IMR-90 (cell line): ENCODE results near the gene UPF1. TPM values are rescaled to one million over a fixed set of nuclear protein-coding genes. Genes with fewer than 3 reads are reported as not detected.
A peak's percentile ranks its signal among the peaks of the same experiment; 100 is the strongest.

Experiments
- ATAC-seq: fragments of 200-7000 bp; cut with Tn5 transposase; 2 replicates; pipeline ENCODE4 v1.9.1; 2020; ENCODE audit warnings: low read depth, mild to moderate bottlenecking, moderate library complexity
- BruUV-seq: library from RNA; stranded (reverse); fragments of 400-500 nt; replicated peaks from 2 replicates; lab custom pipeline; 2021; lab: Mats Ljungman, UMichigan
- CTCF ChIA-PET: fragments of 300-600 bp; formaldehyde crosslinking; extraction: SDS; loops from one replicate; lab custom pipeline; 2021; ENCODE audit warnings: antibody characterized with exemption; lab: Yijun Ruan, JAX
- POLR2A ChIA-PET: fragments of 300-600 bp; sonication (Branson Sonifier 250); formaldehyde crosslinking; loops from one replicate; lab custom pipeline; 2022; ENCODE audit warnings: antibody characterized with exemption; ENCODE audit not compliant: unreplicated experiment; lab: Charles Lee
- DNase-seq: peaks from one replicate; pipeline ENCODE4 v3.0.0; 2013
- H2AFZ ChIP-seq: replicated peaks from 2 replicates; pipeline ENCODE3; 2013; ENCODE audit warnings: low read length, mild to moderate bottlenecking; ENCODE audit not compliant: poor library complexity
- H2AK5ac ChIP-seq: 2 replicates; pipeline ENCODE4 v1.6.1; 2013; ENCODE audit warnings: low read depth, low read length, inconsistent platforms
- H2AK9ac ChIP-seq: replicated peaks from 2 replicates; pipeline ENCODE3; 2013; ENCODE audit warnings: mild to moderate bottlenecking, low read depth, low read length, moderate library complexity; ENCODE audit not compliant: poor library complexity
- H2BK120ac ChIP-seq: 2 replicates; pipeline ENCODE4 v1.6.1; 2013; ENCODE audit warnings: low read depth, low read length, inconsistent platforms
- H2BK15ac ChIP-seq: 3 replicates; pipeline ENCODE4 v1.6.1; 2013; ENCODE audit warnings: low read depth, low read length, inconsistent platforms
- H2BK20ac ChIP-seq: 2 replicates; pipeline ENCODE4 v1.6.1; 2013; ENCODE audit warnings: low read depth, mild to moderate bottlenecking, inconsistent platforms, low read length, moderate library complexity
- H2BK5ac ChIP-seq: 2 replicates; pipeline ENCODE4 v1.6.1; 2013; ENCODE audit warnings: mild to moderate bottlenecking, low read depth, low read length, inconsistent platforms; ENCODE audit not compliant: poor library complexity, severe bottlenecking
- H3K14ac ChIP-seq: replicated peaks from 2 replicates; pipeline ENCODE4 v1.6.1; 2013; ENCODE audit warnings: low read depth, low read length, inconsistent platforms
- H3K18ac ChIP-seq: 2 replicates; pipeline ENCODE4 v1.6.1; 2013; ENCODE audit warnings: low read depth, low read length, control low read depth
- H3K23ac ChIP-seq: 2 replicates; pipeline ENCODE4 v1.6.1; 2013; ENCODE audit warnings: low read depth, low read length, inconsistent platforms
- H3K27ac ChIP-seq: 2 replicates; pipeline ENCODE4 v1.5.1; 2013; ENCODE audit warnings: mild to moderate bottlenecking, control low read depth, low read length; ENCODE audit not compliant: insufficient read depth
- H3K27me3 ChIP-seq: 2 replicates; pipeline ENCODE4 v1.6.1; 2013; ENCODE audit warnings: low read length; ENCODE audit not compliant: control insufficient read depth, insufficient read depth
- H3K36me3 ChIP-seq: 2 replicates; pipeline ENCODE4 v1.6.1; 2013; ENCODE audit warnings: low read length, mixed read lengths; ENCODE audit not compliant: control insufficient read depth, insufficient read depth
- H3K4ac ChIP-seq: 2 replicates; pipeline ENCODE4 v1.6.1; 2013; ENCODE audit warnings: low read depth, low read length, inconsistent platforms
- H3K4me1 ChIP-seq: 2 replicates; pipeline ENCODE4 v1.6.1; 2013; ENCODE audit warnings: low read length, mixed read lengths; ENCODE audit not compliant: control insufficient read depth, insufficient read depth
- H3K4me2 ChIP-seq: 2 replicates; pipeline ENCODE4 v1.6.1; 2013; ENCODE audit warnings: low read depth, mild to moderate bottlenecking, control low read depth, low read length, moderate library complexity
- H3K4me3 ChIP-seq: 2 replicates; pipeline ENCODE4 v1.5.1; 2013; ENCODE audit warnings: low read depth, mild to moderate bottlenecking, control low read depth, low read length, moderate library complexity; ENCODE audit not compliant: insufficient read depth
- H3K56ac ChIP-seq: 2 replicates; pipeline ENCODE4 v1.6.1; 2013; ENCODE audit warnings: low read length, inconsistent platforms; ENCODE audit not compliant: insufficient read depth; ENCODE audit errors: extremely low read depth
- H3K79me1 ChIP-seq, 2 experiments: 2 replicates each; pipeline ENCODE4 v1.6.1; 2013; ENCODE audit warnings: low read length in 2 of 2, inconsistent platforms in 1 of 2, low read depth in 1 of 2
- H3K9ac ChIP-seq: 2 replicates; pipeline ENCODE4 v1.6.1; 2013; ENCODE audit warnings: low read depth, low read length, control low read depth
- H3K9me1 ChIP-seq: 2 replicates; pipeline ENCODE4 v1.6.1; 2013; ENCODE audit warnings: low read length, inconsistent platforms; ENCODE audit not compliant: insufficient read depth
- H3K9me3 ChIP-seq: 2 replicates; pipeline ENCODE4 v1.6.1; 2013; ENCODE audit warnings: low read length; ENCODE audit not compliant: control insufficient read depth, insufficient read depth
- H4K20me1 ChIP-seq: 2 replicates; pipeline ENCODE4 v1.6.1; 2013; ENCODE audit warnings: low read length, inconsistent platforms; ENCODE audit not compliant: insufficient read depth
- H4K5ac ChIP-seq: 2 replicates; pipeline ENCODE4 v1.6.1; 2013; ENCODE audit warnings: mild to moderate bottlenecking, low read depth, low read length, control low read depth
- H4K8ac ChIP-seq, 2 experiments: 2 replicates each; pipeline ENCODE4 v1.6.1; 2013; ENCODE audit warnings: low read depth in 2 of 2, low read length in 2 of 2, control low read depth in 1 of 2, inconsistent platforms in 1 of 2
- H4K91ac ChIP-seq: 2 replicates; pipeline ENCODE4 v1.6.1; 2013; ENCODE audit warnings: low read depth, low read length, inconsistent platforms; ENCODE audit not compliant: insufficient read depth
- BHLHE40 ChIP-seq: fragments of 150-350 bp; IDR thresholded peaks from 2 replicates; pipeline ENCODE4 v1.6.1; 2016; ENCODE audit warnings: mild to moderate bottlenecking, low read depth, low read length
- CEBPB ChIP-seq: IDR thresholded peaks from 2 replicates; pipeline ENCODE4 v1.6.1; 2012; ENCODE audit warnings: low read depth, low read length, improper control_type of control experiment
- CHD1 ChIP-seq: IDR thresholded peaks from 2 replicates; pipeline ENCODE4 v1.6.1; 2012; ENCODE audit warnings: low read depth, low read length, improper control_type of control experiment
- CTCF ChIP-seq: conservative IDR thresholded peaks from 2 replicates; pipeline ENCODE4 v1.5.1; 2012; ENCODE audit warnings: mild to moderate bottlenecking, low read depth, low read length, improper control_type of control experiment
- ELK1 ChIP-seq: fragments of 150-350 bp; IDR thresholded peaks from 2 replicates; pipeline ENCODE4 v1.6.1; 2016; ENCODE audit warnings: low read depth, mild to moderate bottlenecking, low read length, moderate library complexity, borderline replicate concordance
- FOS ChIP-seq: fragments of 150-350 bp; IDR thresholded peaks from 2 replicates; pipeline ENCODE4 v1.6.1; 2016; ENCODE audit warnings: low read depth, low read length
- MAFK ChIP-seq: IDR thresholded peaks from 2 replicates; pipeline ENCODE4 v1.6.1; 2012; ENCODE audit warnings: low read depth, low read length, improper control_type of control experiment
- MAZ ChIP-seq: IDR thresholded peaks from 2 replicates; pipeline ENCODE4 v1.6.1; 2012; ENCODE audit warnings: low read depth, mild to moderate bottlenecking, low read length, improper control_type of control experiment, moderate library complexity, borderline replicate concordance
- MXI1 ChIP-seq: IDR thresholded peaks from 2 replicates; pipeline ENCODE4 v1.6.1; 2012; ENCODE audit warnings: low read depth, mild to moderate bottlenecking, low read length, moderate library complexity, borderline replicate concordance
- POLR2A ChIP-seq: IDR thresholded peaks from 2 replicates; pipeline ENCODE4 v1.6.1; 2012; ENCODE audit warnings: mild to moderate bottlenecking, low read depth, low read length
- RAD21 ChIP-seq: IDR thresholded peaks from 2 replicates; pipeline ENCODE4 v1.6.1; 2012; ENCODE audit warnings: low read length, improper control_type of control experiment
- RFX5 ChIP-seq: IDR thresholded peaks from 2 replicates; pipeline ENCODE4 v1.8.0; 2012; ENCODE audit warnings: low read depth, mild to moderate bottlenecking, low read length, moderate library complexity
- SMC3 ChIP-seq: fragments of 150-350 bp; IDR thresholded peaks from 2 replicates; pipeline ENCODE4 v1.6.1; 2016; ENCODE audit warnings: low read depth, mild to moderate bottlenecking, antibody characterized with exemption, low read length, moderate library complexity
- USF2 ChIP-seq: fragments of 150-350 bp; IDR thresholded peaks from 2 replicates; pipeline ENCODE4 v1.6.1; 2017; ENCODE audit warnings: mild to moderate bottlenecking, antibody characterized with exemption, low read length, low read depth
- WGBS, 2 experiments: methylation state at CpG; one replicate each; pipeline versions ENCODE4 v1.1.5 to v1.1.7; 2013; ENCODE audit warnings: missing lambda C conversion rate in 2 of 2; ENCODE audit not compliant: insufficient read length in 1 of 2; ENCODE audit errors: extremely low coverage in 2 of 2; 5-methylcytosine and 5-hydroxymethylcytosine counted together
- dilution Hi-C: fragments of 300-500 bp; cut with HindIII; formaldehyde crosslinking; loops from one replicate; pipeline ENCODE4 v1.14.3; 2018; ENCODE audit warnings: low sequenced_read_pairs; ENCODE audit not compliant: unreplicated experiment
- in situ Hi-C: fragments of 300-500 bp; cut with MboI; formaldehyde crosslinking; loops from 3 replicates; pipeline ENCODE4 v1.14.3; 2019; ENCODE audit warnings: low sequenced_read_pairs, inconsistent platforms, mixed read lengths
- intact Hi-C: fragments of 100-400 bp; cut with micrococcal nuclease; formaldehyde crosslinking; loops from 2 replicates; pipeline ENCODE4 v1.10.0; 2022
- polyA plus RNA-seq, 3 experiments: library from polyadenylated mRNA; depleted of rRNA; stranded (reverse); fragments of >200 nt; gene quantifications; 2 replicates each; pipeline ENCODE4 v1.2.3, GENCODE V29; 2012; ENCODE audit warnings: low replicate concordance in 1 of 3
- total RNA-seq: library from RNA; depleted of rRNA; stranded (reverse); fragments of >200 nt; gene quantifications from 2 replicates; pipeline ENCODE4 v1.2.3, GENCODE V29; 2012

Gene UPF1
- total and polyA plus RNA-seq, 2 of the 4 experiments (the other 2 are of a cell fraction) = 31.2 to 50.3 TPM

- in situ Hi-C loops (no loop called here), dilution Hi-C loops (no loop called here), intact Hi-C loops (loop anchor here (1.0 to 10.0 kb wide), 4 partner anchors 173 to 397 kb away; partner anchors contain the start of gene UBA52)
- H4K91ac ChIP-seq = no peak overlapping the region
- no peak overlapping the region for H2BK20ac ChIP-seq
- H2AK9ac ChIP-seq = peak overlapping the region; percentile 4
- WGBS, 2 experiments = 93% methylated on average over 11 of the region's 24 CpGs; no CpG with 5 or more reads in 1 of the 2 experiments
- H3K36me3 ChIP-seq = peaks cover 37% of the 10 kb centered on the region
- 0 out of 4 replicates have a peak overlapping the region, but pooled peaks of 1 of the 2 experiments have one; percentile 22 for H4K8ac ChIP-seq
- POLR2A ChIA-PET = no interaction called here
- DNase-seq (no peak), ATAC-seq (no peak)
- H2AFZ ChIP-seq = no peak overlapping the region
- 0 out of 2 replicates have a peak overlapping the region, but pooled peaks have one; percentile 35 for H3K56ac ChIP-seq
- H3K9ac ChIP-seq = no peak overlapping the region
- no peak overlapping the region for H3K4ac ChIP-seq
- no peaks in the 10 kb centered on the region for H3K27me3 ChIP-seq
- H3K27ac ChIP-seq = no peak overlapping the region
- no TSS peak for BruUV-seq
- no peak overlapping the region for H2BK15ac ChIP-seq
- peaks cover 77% of the 10 kb centered on the region for H4K20me1 ChIP-seq
- no peak overlapping the region for H2AK5ac ChIP-seq
- no peak overlapping the region for H4K5ac ChIP-seq
- H3K14ac ChIP-seq = no peak overlapping the region
- H3K4me3 ChIP-seq = no peak overlapping the region
- H3K18ac ChIP-seq = no peak overlapping the region
- H3K23ac ChIP-seq = no peak overlapping the region; the same call in 1 of the 2 replicates
- H3K9me3 ChIP-seq = no peaks in the 10 kb centered on the region
- peaks cover 10% of the 10 kb centered on the region for H3K9me1 ChIP-seq
- no peak overlapping the region for H3K4me2 ChIP-seq
- no peak overlapping the region for H2BK120ac ChIP-seq
- peaks cover 20 to 91% of the 10 kb centered on the region in 2 experiments for H3K79me1 ChIP-seq
- peaks cover 17% of the 10 kb centered on the region for H3K4me1 ChIP-seq
- H2BK5ac ChIP-seq = no peak overlapping the region
- CTCF ChIA-PET = interaction anchor here (0.7 to 2.0 kb wide), 7 partner anchors 10 to 254 kb away, joined by 3 to 12 read pairs (median 4); no protein-coding TSS in a partner anchor
- TF ChIP-seq FOS (no peak), BHLHE40 (no peak), POLR2A (no peak), CEBPB (no peak), RFX5 (no peak), CHD1 (no peak), RAD21 (no peak), MAZ (no peak), MXI1 (no peak), USF2 (no peak), CTCF (no peak), MAFK (no peak), SMC3 (no peak), ELK1 (no peak)
Observed at GRCh38 chr19:18847549-18848463, 16.0 kb downstream of the UPF1 start.
